ENCODE results near the gene CPZ.

DNA sequence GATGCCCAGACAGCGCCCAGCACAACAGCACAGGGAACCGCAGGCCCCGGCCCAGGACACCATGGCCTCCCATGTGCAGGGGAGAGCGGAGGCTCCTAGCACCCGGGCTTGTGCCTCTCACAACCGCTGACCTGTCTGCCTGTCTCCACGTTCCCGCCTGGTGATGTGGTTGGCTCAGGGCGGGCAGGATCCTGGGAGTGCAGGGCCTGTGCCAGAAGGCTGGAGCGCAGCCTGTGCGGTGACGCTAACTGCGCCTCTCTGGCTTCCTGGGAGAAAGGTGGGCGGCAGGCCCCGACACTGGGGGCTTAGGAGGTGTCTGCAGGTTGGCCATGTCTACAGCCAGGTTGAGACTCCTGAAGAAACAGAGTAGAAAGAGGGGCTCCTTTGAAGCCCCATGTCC is 48.7 kb downstream of the CPZ start:
- TF ChIP-seq ELF4 (IDR thresholded peaks at IDR 0.05) (no peak), SP1 (IDR thresholded peaks at IDR 0.05) (no peak), BHLHE40 (IDR thresholded peaks at IDR 0.05; ENCODE audit: borderline replicate concordance) (no peak), FOXM1 (IDR thresholded peaks at IDR 0.05; ENCODE audit: borderline replicate concordance) (no peak), FOXK2 (IDR thresholded peaks at IDR 0.05) (no peak), L3MBTL2 (conservative IDR thresholded peaks at IDR 0.05) (no peak), LEF1 (IDR thresholded peaks at IDR 0.05; ENCODE audit: borderline replicate concordance) (no peak)
